ENCODE data around the gene ERF. TPM values are rescaled to one million over a fixed set of nuclear protein-coding genes. Genes with fewer than 3 reads are reported as not detected.
A peak's percentile ranks its signal among the peaks of the same experiment; 100 is the strongest.

The ERF gene
- total RNA-seq, 1 donor: 31.8 TPM

DNA sequence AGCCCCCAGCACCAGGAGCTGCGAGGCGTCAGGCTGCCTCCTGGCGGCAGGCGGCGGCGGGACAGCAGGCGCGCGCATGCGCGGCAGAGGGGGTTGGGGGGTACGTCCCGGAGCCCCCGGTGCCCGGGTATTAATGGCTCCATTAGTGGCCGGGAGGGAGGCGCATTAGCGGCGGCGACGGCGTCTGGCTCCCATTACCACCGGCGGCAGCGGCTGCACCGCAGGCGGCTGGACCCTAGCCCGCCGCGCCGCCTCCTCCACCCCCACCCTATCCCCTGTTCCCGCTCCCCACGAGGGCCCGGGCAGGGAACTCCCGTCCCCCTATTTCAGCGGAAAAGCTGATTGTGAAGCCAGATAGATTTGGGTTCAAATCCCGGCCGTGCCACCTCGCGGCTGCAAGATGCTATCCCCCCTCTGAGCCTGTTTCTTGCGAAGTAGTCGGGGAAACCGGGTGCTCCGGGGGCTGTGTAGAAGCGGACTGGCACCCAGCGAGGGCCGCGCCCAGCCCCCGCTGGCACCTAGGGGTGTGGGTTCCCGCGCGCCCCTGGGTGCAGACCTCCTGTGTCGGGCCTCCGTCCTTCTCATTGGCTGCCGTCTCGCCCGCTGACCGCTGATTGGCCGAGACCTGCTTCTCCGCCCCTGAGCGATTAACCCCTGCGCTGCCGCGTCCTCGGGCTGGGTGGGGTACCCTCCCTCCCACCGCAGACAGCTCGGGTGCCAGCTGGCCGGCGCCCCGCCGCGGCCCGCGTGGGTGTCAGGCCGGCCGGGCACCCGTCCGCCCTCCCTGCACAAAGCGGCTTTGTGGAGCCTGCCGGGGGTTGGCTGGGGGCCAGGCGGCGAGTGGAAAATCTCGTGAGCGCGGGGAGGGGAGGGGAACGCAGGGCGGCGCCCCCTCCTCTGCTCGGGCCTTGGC is 25.2 kb upstream of the ERF start:
- Histone ChIP-seq H3K4me2 (ENCODE audit: insufficient read depth, low read length) (peak overlapping the region; percentile 80), H3K4me3 (ENCODE audit: insufficient read depth, low read length) (peak overlapping the region; percentile 88), H3K27me3 (ENCODE audit: insufficient read depth, low read length) (no peaks in the 10 kb centered on the region), H3K27ac (ENCODE audit: low read depth, low read length) (peak overlapping the region; percentile 65), H3K4me1 (ENCODE audit: insufficient read depth, low read length) (peaks cover 66% of the 10 kb centered on the region), H3K9me3 (ENCODE audit: low read depth, low read length) (no peaks in the 10 kb centered on the region), H4K20me1 (ENCODE audit: insufficient read depth, low read length) (peaks cover 51% of the 10 kb centered on the region), H3K79me2 (ENCODE audit: insufficient read depth, low read length) (peaks cover 69% of the 10 kb centered on the region), H2AFZ (ENCODE audit: low read length) (no peak overlapping the region), H3K36me3 (ENCODE audit: insufficient read depth, low read length) (peaks cover 7% of the 10 kb centered on the region)
- peak; percentile 78 for TF ChIP-seq CTCF (IDR thresholded peaks at IDR 0.05; ENCODE audit: extremely low read depth, low read depth, low read length)
- peak; percentile 100 for DNase-seq (ENCODE audit: insufficient read length, low spot score, missing footprints)

DNA sequence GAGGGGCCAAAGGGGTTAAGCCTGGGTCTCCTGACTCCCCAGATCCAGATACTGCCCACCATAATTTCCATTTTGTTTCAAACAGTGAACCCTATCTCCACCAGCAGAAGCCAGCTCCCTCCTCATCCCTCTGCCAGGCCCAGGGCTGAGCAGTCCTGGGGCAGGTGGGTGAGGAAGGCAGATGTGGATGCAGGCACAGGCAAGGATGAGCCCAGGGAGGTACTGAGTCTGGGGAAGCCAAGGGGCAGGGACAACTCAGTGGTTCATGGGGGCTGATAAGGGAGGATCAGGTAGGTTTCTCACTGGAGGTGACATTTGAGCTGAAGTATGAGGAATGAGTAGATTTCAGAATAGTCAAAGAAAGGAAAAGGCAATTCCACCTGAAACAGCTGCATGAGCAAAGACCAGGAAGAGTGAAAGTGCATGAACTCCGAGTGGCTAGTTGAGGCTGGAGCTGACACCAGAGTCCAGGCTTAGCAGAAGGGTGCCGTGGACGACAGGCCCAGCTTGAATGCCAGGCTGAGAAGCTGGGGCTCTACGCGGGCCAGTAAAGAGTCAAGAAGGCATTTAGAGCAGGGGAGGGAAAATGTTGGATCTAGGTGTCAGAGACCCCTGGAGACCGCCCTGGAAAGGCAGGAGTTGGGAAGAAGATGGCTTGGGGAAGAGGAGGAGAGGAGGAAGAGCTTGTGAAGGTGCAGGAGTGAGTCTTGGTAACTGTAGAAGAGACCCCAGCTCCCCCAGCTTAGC is 24.4 kb upstream of the ERF start:
- DNase-seq (ENCODE audit: insufficient read length, low spot score, missing footprints): no peak
- peaks cover 70% of the 10 kb centered on the region for H3K79me2 ChIP-seq (ENCODE audit: insufficient read depth, low read length)

GRCh38 chr19:42278452-42279154 is 23.7 kb upstream of the ERF start:
- Histone ChIP-seq H3K4me2 (ENCODE audit: insufficient read depth, low read length) (no peak overlapping the region), H3K79me2 (ENCODE audit: insufficient read depth, low read length) (peaks cover 77% of the 10 kb centered on the region), H3K36me3 (ENCODE audit: insufficient read depth, low read length) (peaks cover 22% of the 10 kb centered on the region), H3K27me3 (ENCODE audit: insufficient read depth, low read length) (no peaks in the 10 kb centered on the region), H3K4me1 (ENCODE audit: insufficient read depth, low read length) (peaks cover 66% of the 10 kb centered on the region), H2AFZ (ENCODE audit: low read length) (no peak overlapping the region), H3K9me3 (ENCODE audit: low read depth, low read length) (no peaks in the 10 kb centered on the region), H4K20me1 (ENCODE audit: insufficient read depth, low read length) (peaks cover 58% of the 10 kb centered on the region), H3K27ac (ENCODE audit: low read depth, low read length) (peak overlapping the region; percentile 65), H3K4me3 (ENCODE audit: insufficient read depth, low read length) (no peak overlapping the region)
- DNase-seq (ENCODE audit: insufficient read length, low spot score, missing footprints): no peak
- no peak for TF ChIP-seq CTCF (IDR thresholded peaks at IDR 0.05; ENCODE audit: extremely low read depth, low read depth, low read length)

More for the DNA sequence above, 24.4 kb upstream of the ERF start:
- TF ChIP-seq CTCF (IDR thresholded peaks at IDR 0.05; ENCODE audit: extremely low read depth, low read depth, low read length): no peak
- Histone ChIP-seq H3K4me1 (ENCODE audit: insufficient read depth, low read length) (peaks cover 66% of the 10 kb centered on the region), H4K20me1 (ENCODE audit: insufficient read depth, low read length) (peaks cover 53% of the 10 kb centered on the region), H3K27ac (ENCODE audit: low read depth, low read length) (peak overlapping the region; percentile 65), H3K9me3 (ENCODE audit: low read depth, low read length) (no peaks in the 10 kb centered on the region), H3K36me3 (ENCODE audit: insufficient read depth, low read length) (peaks cover 15% of the 10 kb centered on the region), H3K27me3 (ENCODE audit: insufficient read depth, low read length) (no peaks in the 10 kb centered on the region), H3K4me3 (ENCODE audit: insufficient read depth, low read length) (peak overlapping the region; percentile 88), H3K4me2 (ENCODE audit: insufficient read depth, low read length) (peak overlapping the region; percentile 80), H2AFZ (ENCODE audit: low read length) (no peak overlapping the region)
